ENCODE measurements around the gene UBE3C. TPM values are rescaled to one million over a fixed set of nuclear protein-coding genes. Genes with fewer than 3 reads are reported as not detected.

UBE3C gene
- polyA plus RNA-seq, 1 donor (not counting 4 experiments of a cell fraction or from before 2014, with no cell fraction given), result 89.3 TPM

DNA sequence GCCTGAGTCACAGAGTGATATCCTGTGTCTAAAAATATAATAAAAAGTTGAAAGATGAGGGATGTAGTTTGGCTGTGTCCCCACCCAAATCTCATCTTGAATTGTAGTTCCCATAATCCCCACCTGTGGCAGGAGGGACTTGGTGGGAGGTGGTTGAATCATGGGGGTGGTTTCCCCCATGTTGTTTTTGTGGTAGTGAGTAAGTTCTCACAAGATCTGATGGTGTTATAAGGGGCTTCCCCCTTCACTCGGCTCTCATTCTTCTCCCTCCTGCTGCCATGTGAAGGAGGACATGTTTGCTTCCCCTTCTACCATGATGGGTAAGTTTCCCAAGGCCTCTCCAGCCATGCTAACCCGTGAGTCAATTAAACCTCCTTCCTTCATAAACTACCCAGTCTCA lies 25.1 kb upstream of the UBE3C start:
- dilution Hi-C loops (cut with MboI; ENCODE audit: extremely low pct_ligation_motif_present, low sequenced_read_pairs), result no loop called here

DNA sequence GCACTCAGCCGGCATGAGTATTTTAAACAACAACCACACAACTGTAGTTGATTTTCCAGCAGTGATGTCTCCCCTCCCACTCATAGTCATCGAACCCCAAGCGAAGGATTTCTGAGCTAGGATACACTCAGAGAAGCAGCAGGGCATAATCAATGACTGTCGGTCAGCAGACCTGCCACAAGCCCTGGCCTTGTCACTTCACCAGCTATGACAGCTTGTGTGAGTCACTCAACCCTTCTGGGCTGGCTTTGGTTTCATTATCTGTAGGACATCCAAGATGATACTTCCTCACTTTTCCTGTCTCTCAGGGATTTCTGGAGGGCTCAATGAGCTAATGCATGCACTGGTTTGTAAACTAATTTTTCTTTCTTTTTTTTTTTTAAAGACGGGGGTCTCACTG lies 22.0 kb upstream of the UBE3C start:
- dilution Hi-C loops (cut with MboI; ENCODE audit: extremely low pct_ligation_motif_present, low sequenced_read_pairs), result no loop called here
- Histone ChIP-seq H3K27ac (ENCODE audit: control insufficient read depth, insufficient read depth, low read length) (no peak overlapping the region), H3K9me1 (ENCODE audit: control insufficient read depth, extremely low read depth, insufficient read depth, low read length) (no peaks in the 10 kb centered on the region), H3K4me2 (ENCODE audit: control insufficient read depth, extremely low read depth, insufficient read depth, low read depth, low read length) (no peak overlapping the region), H4K20me1 (ENCODE audit: control insufficient read depth, extremely low read depth, insufficient read depth, low read length) (no peaks in the 10 kb centered on the region), H3K9me3 (ENCODE audit: control insufficient read depth, low read depth, low read length) (no peaks in the 10 kb centered on the region), H3K9ac (ENCODE audit: control insufficient read depth, extremely low read depth, insufficient read depth, low read length) (no peak overlapping the region), H3K4me3 (ENCODE audit: control insufficient read depth in 2 of 3, extremely low read depth in 1 of 3, insufficient read depth in 2 of 3, low read depth in 1 of 3, low read length in 3 of 3) (no peak overlapping the region), H3K27me3 (ENCODE audit: control insufficient read depth, extremely low read depth, insufficient read depth, low read length) (peaks cover 4% of the 10 kb centered on the region), H3K36me3 (ENCODE audit: control insufficient read depth in 2 of 2, extremely low read depth in 1 of 2, insufficient read depth in 2 of 2, low read length in 2 of 2) (no peaks in the 10 kb centered on the region), H2AFZ (ENCODE audit: control insufficient read depth, low read length) (no peak overlapping the region), H3K79me2 (ENCODE audit: control insufficient read depth, insufficient read depth, low read length) (no peaks in the 10 kb centered on the region), H3K4me1 (ENCODE audit: control insufficient read depth, extremely low read depth, insufficient read depth, low read length) (no peaks in the 10 kb centered on the region)
- TF ChIP-seq, protein P1, sequence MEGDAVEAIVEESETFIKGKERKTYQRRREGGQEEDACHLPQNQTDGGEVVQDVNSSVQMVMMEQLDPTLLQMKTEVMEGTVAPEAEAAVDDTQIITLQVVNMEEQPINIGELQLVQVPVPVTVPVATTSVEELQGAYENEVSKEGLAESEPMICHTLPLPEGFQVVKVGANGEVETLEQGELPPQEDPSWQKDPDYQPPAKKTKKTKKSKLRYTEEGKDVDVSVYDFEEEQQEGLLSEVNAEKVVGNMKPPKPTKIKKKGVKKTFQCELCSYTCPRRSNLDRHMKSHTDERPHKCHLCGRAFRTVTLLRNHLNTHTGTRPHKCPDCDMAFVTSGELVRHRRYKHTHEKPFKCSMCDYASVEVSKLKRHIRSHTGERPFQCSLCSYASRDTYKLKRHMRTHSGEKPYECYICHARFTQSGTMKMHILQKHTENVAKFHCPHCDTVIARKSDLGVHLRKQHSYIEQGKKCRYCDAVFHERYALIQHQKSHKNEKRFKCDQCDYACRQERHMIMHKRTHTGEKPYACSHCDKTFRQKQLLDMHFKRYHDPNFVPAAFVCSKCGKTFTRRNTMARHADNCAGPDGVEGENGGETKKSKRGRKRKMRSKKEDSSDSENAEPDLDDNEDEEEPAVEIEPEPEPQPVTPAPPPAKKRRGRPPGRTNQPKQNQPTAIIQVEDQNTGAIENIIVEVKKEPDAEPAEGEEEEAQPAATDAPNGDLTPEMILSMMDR (optimal IDR thresholded peaks at IDR 0.05 in 1 of 3, IDR thresholded peaks at IDR 0.05 in 1 of 3, conservative IDR thresholded peaks at IDR 0.05 in 1 of 3; ENCODE audit: extremely low read depth in 1 of 3, insufficient read depth in 2 of 3, low read length in 3 of 3), result no peak
- no peak for TF ChIP-seq EZH2 (IDR thresholded peaks at IDR 0.05; ENCODE audit: low read length)
- no peak for FAIRE-seq
- DNase-seq (ENCODE audit: low read depth, low spot score), result no peak

More for the DNA sequence above, 25.1 kb upstream of the UBE3C start:
- Histone ChIP-seq H3K9ac (ENCODE audit: control insufficient read depth, extremely low read depth, insufficient read depth, low read length) (no peak overlapping the region), H2AFZ (ENCODE audit: control insufficient read depth, low read length) (no peak overlapping the region), H3K4me2 (ENCODE audit: control insufficient read depth, extremely low read depth, insufficient read depth, low read depth, low read length) (no peak overlapping the region), H4K20me1 (ENCODE audit: control insufficient read depth, extremely low read depth, insufficient read depth, low read length) (no peaks in the 10 kb centered on the region), H3K4me1 (ENCODE audit: control insufficient read depth, extremely low read depth, insufficient read depth, low read length) (no peaks in the 10 kb centered on the region), H3K9me1 (ENCODE audit: control insufficient read depth, extremely low read depth, insufficient read depth, low read length) (no peaks in the 10 kb centered on the region), H3K79me2 (ENCODE audit: control insufficient read depth, insufficient read depth, low read length) (no peaks in the 10 kb centered on the region), H3K27me3 (ENCODE audit: control insufficient read depth, extremely low read depth, insufficient read depth, low read length) (peaks cover 5% of the 10 kb centered on the region), H3K36me3 (ENCODE audit: control insufficient read depth in 2 of 2, extremely low read depth in 1 of 2, insufficient read depth in 2 of 2, low read length in 2 of 2) (no peaks in the 10 kb centered on the region), H3K9me3 (ENCODE audit: control insufficient read depth, low read depth, low read length) (peaks cover 2% of the 10 kb centered on the region), H3K4me3 (ENCODE audit: control insufficient read depth in 2 of 3, extremely low read depth in 1 of 3, insufficient read depth in 2 of 3, low read depth in 1 of 3, low read length in 3 of 3) (no peak overlapping the region), H3K27ac (ENCODE audit: control insufficient read depth, insufficient read depth, low read length) (no peak overlapping the region)
- DNase-seq (ENCODE audit: low read depth, low spot score), result no peak
- TF ChIP-seq, protein P1 (optimal IDR thresholded peaks at IDR 0.05 in 1 of 3, IDR thresholded peaks at IDR 0.05 in 1 of 3, conservative IDR thresholded peaks at IDR 0.05 in 1 of 3; ENCODE audit: extremely low read depth in 1 of 3, insufficient read depth in 2 of 3, low read length in 3 of 3), result no peak
- no peak for TF ChIP-seq EZH2 (IDR thresholded peaks at IDR 0.05; ENCODE audit: low read length)
- no peak for FAIRE-seq
